ENCODE results near the gene CNP.

The CNP gene

DNA sequence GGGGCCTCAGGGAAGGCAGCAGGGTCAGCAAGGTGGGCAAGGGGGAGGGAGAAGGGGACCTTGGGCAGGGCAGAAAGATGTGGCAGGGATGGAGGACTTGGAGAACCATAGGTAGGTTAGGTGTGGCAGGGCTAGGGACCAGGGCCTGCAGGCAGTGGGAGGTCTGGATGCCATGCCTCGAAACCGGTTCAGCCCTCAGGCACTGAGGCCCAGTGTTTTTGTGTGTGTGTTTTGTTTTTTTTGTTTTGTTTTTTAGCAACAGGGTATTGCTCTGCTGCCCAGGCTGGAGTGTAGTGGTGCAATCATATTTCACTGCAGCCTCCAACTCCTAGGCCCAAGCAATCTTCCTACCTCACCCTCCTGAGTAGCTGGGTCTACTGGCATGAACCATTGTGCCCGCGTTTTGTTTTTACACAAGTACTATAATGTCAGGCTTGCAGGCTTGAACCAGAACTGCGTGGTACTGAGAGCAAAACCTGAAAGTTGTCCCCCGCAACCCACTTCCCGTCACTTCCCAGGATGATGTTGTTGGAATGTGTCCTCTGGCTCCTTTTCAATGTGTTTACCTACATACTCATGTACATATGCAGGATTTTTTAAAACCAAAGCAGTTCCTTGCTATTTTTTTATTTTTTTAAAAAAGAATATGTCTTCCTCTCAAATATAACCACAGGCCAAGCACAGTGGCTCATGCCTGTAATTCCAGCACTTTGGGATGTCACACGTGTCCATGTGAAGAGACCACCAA lies 23.8 kb upstream of the CNP start:
- DNase-seq (ENCODE audit: low spot score) = no peak

DNA sequence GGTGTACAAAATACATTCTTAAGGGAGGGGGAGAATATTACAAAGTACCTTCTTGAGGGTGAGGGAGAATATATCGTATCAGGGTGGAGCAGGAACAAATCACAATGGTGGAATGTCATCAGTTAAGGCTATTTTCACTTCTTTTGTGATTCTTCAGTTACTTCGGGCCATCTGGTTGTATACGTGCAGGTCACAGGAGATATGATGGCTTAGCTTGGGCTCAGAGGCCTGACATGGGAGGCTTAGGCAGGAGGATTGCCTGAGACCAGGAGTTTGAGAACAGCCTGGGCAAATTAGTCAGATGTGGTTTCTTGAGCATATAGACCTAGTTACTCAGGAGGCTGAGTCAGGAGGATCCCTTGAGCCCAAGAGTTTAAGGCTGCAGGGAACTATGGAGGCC lies 23.1 kb upstream of the CNP start:
- no peak for DNase-seq (ENCODE audit: low spot score)

DNA sequence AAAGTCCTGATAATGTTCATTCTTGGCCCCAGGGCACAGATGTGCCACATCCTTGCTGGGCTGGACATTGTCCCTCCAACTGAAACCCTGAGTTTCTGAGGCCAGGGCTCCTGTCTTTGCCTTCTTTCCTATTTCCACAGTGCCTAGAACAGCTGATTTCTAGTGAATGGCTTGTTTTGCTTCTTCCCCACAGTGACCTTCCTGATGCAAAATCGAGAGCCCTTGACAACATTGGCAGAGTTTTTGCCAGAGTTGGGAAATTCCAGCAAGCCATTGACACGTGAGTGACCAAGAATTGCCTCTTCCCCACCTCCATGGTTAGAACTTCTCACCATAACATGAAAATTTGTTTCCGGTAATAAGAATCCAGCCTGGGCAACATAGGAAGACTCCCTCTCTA lies 21.7 kb upstream of the CNP start:
- no peak for DNase-seq (ENCODE audit: low spot score)

DNA sequence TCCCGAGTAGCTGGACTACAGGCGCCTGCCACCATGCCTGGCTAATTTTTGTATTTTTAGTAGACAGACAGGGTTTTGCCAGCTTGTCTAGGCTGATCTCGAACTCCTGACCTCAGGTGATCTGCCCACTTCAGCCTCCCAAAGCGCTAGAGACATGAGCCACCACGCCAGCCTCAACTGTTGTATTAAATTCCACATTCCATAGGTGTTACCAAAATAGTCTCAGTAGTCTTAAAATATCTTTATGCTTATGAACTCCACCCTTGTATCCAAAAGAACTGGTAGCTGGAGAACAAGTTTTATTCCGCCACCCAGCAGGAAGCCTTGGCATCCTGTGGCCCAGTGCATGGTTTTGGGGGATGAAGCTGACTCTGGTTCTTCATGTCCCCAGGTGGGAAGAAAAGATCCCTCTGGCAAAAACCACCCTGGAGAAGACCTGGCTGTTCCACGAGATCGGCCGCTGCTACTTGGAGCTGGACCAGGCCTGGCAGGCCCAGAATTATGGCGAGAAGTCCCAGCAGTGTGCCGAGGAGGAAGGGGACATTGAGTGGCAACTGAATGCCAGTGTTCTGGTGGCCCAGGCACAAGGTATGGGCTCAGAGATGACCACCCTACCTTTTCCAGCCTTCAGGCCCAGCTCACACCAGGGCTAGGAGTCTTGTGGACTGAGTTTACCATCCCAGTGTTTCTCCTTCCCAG lies 17.7 kb upstream of the CNP start:
- DNase-seq (ENCODE audit: low spot score) = no peak

DNA sequence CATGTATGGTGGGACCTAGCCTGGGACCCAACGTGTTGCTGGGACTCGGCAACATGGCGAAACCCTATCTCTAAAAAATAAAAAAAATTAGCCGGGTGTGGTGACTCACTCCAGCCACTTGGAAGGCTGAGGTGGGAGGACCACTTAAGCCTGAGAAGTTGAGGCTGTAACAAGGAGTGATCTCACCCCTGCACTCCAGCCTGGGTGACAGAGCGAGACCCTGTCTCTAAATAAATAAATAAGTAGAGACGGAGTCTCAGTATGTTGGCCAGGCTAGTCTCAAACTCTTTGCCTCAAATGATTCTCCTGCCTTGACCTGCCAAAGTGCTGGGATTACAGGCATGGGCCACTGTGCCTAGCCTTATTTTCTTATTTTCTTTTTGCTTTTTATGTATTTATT lies 10.1 kb upstream of the CNP start:
- DNase-seq (ENCODE audit: low spot score) = no peak

DNA sequence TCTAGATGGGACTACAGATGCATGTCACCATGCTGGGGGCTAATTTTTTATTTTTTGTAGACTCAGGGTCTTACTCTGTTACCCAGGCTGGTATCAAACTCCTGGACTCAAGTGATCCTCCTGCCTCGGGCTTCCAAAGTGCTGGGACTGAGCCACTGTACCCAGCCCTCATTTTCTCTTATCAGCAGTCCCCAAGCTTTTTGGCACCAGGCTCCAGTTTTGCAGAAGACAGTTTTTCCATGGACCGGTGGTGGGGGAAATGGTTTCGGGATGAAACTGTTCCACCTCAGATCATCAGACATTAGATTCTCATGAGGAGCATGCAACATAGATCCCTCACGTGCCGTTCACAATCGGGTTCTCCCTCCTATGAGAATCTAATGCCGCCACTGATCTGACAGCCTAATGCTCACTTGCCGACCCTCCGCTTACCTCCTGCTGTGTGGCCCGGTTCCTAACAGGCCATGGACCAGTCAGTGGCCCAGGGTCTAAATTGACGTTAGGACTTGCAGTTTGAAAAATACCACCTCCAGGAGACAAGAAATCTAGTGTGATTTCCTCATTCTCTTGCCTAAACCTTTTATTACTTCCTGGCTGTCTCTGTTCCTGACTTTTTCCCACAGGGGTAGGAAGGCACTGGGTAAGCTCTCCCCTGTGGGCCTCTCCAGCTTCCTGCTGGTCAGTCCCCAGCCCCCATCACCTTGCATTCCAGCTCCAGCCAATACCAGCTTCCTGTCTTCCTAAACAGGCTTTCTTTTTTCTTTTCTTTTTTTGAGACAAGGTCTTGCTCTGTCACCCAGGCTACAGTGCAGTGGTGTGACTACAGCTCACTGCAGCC lies 9.3 kb upstream of the CNP start:
- DNase-seq (ENCODE audit: low spot score) = peak; percentile 20

DNA sequence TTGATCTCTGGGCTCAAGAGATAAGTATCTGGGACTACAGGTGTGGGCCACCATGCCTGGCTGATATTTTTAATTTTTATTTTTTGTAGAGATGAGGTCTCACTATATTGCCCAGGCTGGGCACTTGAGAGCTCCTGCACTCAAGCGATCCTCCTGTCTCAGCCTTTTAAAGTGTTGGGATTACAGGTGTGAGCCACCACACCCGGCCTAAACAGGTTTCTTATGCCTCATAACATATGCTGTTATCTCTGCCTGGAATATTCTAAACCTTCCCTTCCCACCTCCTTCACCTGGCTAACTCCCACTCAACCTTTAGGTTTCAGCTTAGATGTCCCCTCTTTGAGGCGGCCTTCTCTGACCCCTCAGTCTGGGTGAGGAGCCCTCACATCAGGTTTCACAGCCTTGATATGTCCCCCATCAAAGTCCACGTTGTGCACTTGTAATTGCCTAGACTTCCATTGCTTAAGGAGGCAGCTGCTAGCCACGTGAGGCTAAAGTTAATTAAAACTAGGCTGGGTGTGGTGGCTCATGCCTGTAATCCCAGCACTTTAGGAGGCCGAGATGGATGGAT lies 8.6 kb upstream of the CNP start:
- no peak for DNase-seq (ENCODE audit: low spot score)

DNA sequence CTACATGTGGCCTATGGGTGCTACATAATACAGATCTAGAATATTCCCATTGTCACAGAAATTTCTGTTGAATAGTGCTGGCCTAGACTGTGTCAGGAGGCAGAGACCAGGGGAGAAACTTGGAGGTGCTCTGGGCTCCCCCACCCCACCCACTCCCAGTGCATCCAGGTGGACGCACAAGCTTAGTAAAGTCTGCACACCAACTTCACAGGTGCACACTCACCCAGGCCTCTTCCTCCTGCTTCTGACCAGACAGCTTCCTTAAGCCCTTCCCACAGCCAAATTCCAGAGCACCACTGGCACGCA lies 7.6 kb upstream of the CNP start:
- DNase-seq (ENCODE audit: low spot score) = no peak

DNA sequence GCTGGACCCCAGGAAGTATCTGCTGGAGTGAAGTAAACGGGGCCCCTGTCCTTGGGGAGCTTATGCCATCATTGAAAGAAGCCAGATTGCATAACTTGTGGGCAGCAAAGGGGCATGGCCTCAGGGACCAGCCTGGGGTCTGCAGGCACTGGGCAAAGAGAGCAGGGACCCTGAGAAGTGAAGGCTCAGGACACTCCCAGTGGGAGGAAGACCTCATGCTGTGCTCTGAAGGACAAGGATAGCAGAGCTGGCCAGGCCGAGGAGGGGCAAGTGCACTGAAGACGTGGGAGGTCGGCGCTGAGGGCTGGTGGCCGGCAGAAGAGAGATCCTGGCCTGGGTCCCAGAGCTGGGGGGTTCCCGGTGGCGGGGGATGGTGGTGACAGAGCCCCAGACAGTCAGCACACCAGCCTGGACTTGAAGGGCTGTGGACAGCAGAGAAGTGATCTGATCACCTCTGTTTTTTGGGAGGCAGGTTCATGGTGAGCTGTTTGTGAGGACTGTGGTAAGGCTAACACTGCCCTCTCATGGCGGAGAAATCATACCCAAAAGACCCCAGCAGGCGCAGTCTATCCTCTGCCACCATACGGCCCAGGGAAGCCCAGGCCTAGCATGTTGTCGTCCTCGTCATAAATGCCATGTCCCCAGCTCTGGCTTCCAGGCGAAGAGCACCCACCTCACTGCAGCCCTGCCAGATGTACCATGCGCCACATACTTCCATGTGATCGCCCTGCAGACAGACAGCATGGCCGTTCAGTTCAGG lies 7.1 kb upstream of the CNP start:
- DNase-seq (ENCODE audit: low spot score) = peak; percentile 16

DNA sequence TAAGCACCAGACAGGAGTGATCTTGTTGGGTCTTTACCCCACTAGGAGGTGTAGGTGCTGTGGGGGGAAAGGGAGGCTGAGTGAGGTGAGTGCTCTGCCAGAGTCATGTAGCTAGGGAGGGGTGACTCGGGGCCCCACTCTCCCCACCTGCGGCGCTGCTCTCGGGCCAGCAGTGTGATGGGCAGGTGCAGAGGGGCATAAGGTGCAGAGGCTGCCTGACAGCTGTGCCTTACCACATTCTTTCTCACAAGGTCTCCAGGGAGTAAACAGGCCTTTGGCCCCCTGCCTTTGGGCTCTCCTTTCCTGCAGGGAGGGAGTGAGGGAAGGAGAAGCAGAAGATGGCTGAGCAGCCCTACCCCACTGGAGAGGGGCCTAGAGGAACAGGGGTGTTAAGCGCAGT lies 4.5 kb upstream of the CNP start:
- DNase-seq (ENCODE audit: low spot score) = no peak

DNA sequence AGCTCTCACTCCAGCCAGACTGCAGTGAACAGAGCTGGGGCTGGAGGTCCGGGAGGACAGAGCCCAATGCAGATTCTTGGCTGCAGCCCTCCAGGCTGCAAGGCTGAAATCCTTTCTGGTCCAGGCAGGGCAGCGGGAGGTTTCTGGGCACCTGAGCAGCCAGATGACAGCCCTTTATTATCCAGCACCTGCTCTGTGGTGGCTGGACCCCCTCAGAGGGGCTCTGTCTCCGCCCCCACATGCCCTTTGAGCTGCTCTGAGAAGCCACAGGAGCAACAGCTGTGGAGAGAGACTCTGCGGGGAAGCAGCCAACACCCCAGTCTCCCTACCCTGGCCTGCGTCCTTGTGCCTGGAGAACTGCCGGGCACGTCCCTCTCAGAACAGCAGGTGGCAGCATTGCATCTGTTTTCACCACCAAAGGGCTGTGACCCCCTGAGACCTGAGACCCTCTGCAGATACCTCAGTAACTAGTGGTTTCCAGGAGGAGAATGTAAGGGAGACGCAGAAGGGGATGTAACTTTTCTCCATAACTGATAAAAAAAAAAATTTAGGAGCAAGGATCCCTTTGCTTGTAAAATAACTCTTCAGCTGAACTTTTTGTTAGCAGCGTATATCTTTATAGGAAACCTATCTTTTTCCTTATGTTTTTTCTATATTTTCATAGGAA lies 3.7 kb upstream of the CNP start:
- peak; percentile 44 for DNase-seq (ENCODE audit: low spot score)

DNA sequence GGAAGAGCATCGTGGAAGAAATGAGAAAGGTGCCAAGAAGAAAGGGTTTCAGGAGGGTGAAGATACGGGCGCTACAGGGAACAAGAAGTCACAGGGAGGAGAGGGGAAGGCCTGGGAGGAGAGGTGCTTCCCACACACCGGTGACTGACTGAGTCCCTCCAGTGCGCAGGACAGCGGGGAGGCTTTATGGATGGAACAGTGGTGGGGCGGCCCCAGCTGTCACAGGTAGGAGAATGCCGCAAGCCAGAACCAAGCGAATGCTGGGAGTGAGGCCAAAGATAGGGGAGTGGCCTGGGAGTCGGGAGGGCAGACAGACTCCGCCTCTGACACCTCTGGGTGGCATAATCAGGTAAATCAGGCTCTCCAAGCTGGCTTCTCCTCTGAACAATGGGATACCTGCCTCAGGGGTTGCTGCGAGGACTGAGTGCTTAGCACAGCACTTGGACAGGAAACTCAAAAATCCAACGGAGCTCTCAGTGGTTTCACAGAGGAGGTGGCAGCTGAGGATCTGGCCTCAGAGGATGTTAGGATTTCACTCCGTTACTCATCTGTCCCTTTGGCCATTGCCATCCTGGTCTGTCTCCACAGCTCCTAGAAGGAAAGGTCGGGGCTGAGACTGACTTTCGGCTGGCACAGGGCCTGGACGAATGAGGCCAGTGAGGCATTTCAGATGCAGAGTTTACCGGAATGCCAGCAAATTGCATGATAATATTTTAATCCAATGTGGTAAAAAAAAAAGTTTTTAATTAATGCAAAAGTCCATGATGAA lies 717 bp upstream of the CNP start:
- peak; percentile 39 for DNase-seq (ENCODE audit: low spot score)

DNA sequence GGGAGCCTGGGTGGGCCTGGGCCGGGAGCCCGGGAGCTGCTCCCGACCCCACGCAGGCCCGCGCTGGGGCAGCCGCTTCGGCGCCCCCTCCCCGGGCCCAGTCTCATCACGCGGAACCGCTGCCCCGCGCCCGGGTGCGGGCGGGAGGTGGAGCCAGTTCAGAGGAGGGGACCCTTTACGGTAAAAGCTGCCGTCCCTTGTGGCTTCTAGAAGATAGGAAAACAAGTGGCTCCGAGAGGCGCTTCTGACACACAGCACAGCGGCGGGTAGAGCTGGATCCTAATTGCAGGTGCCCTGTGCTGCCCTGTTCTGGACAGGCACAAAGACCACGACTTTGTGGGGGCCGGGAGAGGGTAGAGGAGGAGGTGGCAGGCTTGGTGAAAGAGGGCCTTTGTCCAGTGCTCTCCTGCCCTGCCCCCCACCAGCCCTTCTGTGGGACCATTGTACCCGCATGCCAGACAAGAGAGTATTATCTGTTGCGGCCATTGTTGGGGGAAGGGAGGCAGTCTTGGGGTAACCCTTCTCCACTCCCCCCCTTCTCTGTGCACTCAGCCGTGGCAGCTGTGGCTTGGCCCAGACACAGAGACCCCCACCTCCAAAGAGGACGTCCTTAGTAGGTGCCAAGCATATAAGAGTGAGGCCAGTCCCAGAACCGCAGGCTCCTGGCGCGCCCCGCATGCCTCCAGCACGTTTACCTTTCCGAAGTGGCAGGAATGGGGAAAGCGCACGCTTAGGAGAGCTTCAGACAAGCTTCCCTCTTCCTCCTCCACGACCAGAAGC lies 736 bp downstream of the CNP start:
- DNase-seq (ENCODE audit: low spot score) = no peak

DNA sequence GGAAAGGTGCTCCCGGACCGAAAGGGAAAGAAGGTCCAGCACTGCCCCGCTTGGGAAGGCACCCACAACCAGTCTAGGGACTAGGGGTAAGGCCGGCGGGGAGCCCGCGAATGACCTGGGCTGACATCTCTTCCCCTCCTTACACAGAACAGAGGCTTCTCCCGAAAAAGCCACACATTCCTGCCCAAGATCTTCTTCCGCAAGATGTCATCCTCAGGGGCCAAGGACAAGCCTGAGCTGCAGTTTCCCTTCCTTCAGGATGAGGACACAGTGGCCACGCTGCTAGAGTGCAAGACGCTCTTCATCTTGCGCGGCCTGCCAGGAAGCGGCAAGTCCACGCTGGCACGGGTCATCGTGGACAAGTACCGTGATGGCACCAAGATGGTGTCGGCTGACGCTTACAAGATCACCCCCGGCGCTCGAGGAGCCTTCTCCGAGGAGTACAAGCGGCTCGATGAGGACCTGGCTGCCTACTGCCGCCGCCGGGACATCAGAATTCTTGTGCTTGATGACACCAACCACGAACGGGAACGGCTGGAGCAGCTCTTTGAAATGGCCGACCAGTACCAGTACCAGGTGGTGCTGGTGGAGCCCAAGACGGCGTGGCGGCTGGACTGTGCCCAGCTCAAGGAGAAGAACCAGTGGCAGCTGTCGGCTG lies 1.5 kb downstream of the CNP start:
- DNase-seq (ENCODE audit: low spot score) = no peak

DNA sequence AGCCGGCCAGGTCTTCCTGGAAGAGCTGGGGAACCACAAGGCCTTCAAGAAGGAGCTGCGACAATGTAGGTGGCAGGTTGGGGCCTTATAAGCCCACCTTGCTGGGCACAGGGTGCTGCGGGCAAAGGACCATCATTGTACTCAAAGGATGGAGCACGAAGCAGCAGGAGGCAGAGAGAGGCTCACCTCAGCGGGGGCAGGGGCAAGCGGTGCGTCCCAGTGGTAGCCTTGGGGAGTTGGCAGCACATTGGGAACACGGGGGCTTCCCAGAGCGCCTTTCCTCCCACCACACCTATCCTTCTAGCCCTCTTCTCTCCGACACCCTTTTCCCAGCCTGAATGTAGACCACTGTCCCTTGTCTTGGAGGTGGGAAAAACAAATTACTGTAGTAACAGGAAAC lies 2.1 kb downstream of the CNP start:
- DNase-seq (ENCODE audit: low spot score) = no peak

DNA sequence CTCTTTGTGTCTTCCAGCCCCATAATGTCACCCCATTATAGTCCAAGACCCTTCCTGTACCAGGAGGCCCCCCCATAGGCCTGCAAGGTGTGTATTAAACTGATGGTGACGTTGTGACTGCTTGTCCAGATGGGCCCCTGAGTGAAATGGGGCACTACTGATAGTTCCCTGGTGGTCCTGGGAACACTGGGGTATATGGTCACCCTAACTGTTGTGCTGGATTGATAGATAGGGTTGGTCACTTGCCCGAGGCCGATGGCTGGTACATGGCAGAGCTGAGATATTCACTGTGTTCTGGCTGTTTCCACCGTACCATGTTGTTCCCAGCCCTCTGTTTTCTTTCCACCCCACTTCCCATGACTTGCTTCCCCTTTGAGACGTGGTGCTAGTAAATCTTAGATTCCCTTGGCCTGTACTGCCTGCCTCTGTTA lies 4.3 kb downstream of the CNP start:
- no peak for DNase-seq (ENCODE audit: low spot score)

DNA sequence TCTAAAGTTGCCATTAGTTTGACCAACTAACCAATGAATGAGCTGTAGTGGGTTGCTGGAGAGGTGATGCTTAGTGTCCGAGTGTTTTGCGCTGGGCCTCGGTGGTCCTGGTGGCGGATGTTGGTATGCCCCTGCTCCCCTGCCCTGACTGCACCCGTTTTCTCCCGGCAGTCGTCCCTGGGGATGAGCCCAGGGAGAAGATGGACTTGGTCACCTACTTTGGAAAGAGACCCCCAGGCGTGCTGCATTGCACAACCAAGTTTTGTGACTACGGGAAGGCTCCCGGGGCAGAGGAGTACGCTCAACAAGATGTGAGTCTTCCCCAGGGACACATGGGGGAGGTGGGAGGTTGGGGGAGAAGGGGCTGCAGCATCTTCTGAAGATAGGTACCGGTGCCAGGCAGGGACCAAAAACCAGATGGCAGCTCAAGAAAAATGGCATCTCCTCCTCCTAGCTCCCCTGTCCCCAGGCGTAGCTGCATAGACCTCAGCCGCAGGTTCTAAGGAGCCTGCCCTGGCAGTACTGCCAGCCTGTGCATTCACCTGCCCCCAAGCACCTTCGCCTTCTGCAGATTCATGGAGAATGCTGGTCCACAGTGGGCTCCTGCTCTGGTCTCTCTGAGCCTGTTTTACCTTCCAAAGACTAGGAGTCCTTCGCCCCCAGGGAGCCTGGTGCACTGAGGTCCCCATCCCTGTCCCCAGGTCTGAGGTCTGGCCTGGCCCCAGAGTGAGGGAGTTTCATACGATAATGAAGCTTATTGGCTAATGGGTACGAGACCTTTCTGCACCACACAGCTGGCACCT lies 5.3 kb downstream of the CNP start:
- no peak for DNase-seq (ENCODE audit: low spot score)

DNA sequence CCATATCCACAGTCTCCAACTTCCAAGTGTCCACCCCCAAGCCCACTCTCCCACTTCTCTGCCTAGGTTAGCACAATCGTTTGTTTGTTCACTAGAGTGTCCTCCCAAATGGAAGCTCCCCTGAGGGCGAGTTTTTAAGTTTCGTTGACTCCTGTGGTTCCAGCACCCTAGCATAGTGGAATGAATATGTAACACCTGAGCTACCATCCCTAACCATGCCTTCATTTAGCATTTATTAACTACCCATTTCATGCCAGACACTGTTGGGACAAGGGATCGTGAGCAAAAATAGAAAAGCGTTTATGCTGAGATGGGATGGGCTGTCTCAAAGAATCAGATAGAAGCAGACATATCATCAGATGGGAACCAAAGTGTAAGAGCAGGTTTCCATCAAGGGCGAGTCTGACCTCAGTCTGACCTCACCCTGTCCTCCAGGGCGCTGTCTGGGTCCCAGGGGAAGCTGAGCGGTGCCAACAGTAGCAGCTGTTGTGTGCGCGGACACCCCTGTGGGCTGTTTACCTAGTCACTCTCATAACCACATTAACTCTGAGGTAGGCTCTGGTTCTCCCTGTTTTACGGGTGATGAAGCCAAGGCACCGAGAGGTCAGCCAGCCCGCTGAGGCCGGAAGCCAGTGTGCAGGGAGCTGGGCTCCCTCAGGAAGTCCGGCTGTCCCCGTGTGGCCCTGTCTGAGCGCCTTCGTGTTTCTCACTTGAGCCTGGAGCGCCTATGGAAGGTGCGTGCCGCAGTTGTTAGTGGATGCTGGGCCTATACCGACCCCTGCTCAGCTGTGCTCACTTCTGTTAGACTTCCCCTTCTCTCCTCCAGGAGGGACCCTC lies 6.2 kb downstream of the CNP start:
- DNase-seq (ENCODE audit: low spot score) = peak; percentile 9
